ENCODE measurements around the gene EIF6.

DNA sequence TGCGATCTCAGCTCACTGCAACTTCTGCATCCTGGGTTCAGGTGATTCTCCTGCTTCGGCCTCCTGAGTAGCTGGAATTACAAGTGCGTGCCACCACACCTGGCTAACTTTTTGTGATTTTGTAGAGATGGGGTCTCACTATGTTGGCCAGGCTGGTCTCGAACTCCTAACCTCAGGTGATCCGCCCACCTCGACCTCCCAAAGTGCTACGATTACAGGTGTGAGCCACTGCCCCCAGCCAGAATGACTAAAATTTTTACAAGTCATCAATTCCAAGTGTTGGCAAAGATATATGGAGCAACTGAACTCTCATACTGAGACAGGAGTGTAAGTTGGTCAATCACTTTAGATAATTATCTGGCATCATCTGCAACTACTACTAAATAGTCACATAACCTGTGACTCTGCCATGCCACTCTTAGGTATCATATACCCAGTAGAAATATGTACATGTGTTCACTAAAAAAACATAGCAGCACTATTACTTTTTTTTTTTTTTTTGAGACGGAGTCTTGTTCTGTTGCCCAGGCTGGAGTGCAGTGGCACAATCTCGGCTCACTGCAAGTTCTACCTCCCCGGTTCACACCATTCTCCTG is 3.0 kb downstream of the EIF6 start:
- TF ChIP-seq, protein P1, sequence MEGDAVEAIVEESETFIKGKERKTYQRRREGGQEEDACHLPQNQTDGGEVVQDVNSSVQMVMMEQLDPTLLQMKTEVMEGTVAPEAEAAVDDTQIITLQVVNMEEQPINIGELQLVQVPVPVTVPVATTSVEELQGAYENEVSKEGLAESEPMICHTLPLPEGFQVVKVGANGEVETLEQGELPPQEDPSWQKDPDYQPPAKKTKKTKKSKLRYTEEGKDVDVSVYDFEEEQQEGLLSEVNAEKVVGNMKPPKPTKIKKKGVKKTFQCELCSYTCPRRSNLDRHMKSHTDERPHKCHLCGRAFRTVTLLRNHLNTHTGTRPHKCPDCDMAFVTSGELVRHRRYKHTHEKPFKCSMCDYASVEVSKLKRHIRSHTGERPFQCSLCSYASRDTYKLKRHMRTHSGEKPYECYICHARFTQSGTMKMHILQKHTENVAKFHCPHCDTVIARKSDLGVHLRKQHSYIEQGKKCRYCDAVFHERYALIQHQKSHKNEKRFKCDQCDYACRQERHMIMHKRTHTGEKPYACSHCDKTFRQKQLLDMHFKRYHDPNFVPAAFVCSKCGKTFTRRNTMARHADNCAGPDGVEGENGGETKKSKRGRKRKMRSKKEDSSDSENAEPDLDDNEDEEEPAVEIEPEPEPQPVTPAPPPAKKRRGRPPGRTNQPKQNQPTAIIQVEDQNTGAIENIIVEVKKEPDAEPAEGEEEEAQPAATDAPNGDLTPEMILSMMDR (conservative IDR thresholded peaks at IDR 0.05): no peak
- no peak for TF ChIP-seq EZH2 (IDR thresholded peaks at IDR 0.05; ENCODE audit: low read depth)

All from PC-9 (cell line).